SU-DHL-6 (cell line): Measurements from ENCODE around the gene ERG.

ENCODE experiments used
- EZH2phosphoT487 ChIP-seq: fragments of 200-600 bp; sonication (generic), shearing (Covaris generic); conservative IDR thresholded peaks from 2 replicates; pipeline ENCODE4 v1.6.1; 2018; ENCODE audit warnings: mild to moderate bottlenecking, antibody characterized with exemption, low read length, moderate library complexity, mixed read lengths
- TF ChIP-seq, protein P1 (sequence below): fragments of 200-600 bp; sonication (generic); IDR thresholded peaks from one replicate; pipeline ENCODE4 v1.5.1; 2017; ENCODE audit warnings: antibody characterized with exemption, mild to moderate bottlenecking, low read length, moderate library complexity; ENCODE audit not compliant: insufficient read depth, poor library complexity, severe bottlenecking

DNA sequence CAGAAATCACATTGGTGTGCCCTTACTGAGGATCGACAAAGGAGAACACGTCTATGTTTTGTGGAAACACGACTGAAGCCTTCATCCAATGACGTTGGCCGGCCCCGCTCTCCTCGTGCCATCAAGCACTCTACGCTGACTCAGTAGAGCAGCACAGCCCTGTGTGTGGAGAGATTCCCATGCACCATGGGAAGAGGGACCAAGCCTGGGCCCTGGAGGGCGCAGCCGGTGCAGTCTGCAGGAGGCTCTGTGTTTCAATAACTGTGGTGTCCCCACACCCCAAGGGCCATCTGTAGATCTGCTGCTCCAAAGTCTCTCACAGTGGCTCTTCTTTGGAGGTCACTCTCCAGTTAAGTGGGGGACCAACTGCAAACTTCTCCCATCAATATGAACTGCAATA, 144.0 kb downstream of the ERG start:
- TF ChIP-seq, protein P1, sequence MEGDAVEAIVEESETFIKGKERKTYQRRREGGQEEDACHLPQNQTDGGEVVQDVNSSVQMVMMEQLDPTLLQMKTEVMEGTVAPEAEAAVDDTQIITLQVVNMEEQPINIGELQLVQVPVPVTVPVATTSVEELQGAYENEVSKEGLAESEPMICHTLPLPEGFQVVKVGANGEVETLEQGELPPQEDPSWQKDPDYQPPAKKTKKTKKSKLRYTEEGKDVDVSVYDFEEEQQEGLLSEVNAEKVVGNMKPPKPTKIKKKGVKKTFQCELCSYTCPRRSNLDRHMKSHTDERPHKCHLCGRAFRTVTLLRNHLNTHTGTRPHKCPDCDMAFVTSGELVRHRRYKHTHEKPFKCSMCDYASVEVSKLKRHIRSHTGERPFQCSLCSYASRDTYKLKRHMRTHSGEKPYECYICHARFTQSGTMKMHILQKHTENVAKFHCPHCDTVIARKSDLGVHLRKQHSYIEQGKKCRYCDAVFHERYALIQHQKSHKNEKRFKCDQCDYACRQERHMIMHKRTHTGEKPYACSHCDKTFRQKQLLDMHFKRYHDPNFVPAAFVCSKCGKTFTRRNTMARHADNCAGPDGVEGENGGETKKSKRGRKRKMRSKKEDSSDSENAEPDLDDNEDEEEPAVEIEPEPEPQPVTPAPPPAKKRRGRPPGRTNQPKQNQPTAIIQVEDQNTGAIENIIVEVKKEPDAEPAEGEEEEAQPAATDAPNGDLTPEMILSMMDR, result no peak
- no peak for TF ChIP-seq EZH2phosphoT487
